ENCODE data around the gene GTPBP2.

The GTPBP2 gene

GRCh38 chr6:43673444-43674084, 44.5 kb upstream of the GTPBP2 start:
- H3K4me3 ChIP-seq (replicated peaks in 1 of 2; ENCODE audit: low read depth in 2 of 2, low read length in 2 of 2): no peak overlapping the region
- TF ChIP-seq, protein P1, sequence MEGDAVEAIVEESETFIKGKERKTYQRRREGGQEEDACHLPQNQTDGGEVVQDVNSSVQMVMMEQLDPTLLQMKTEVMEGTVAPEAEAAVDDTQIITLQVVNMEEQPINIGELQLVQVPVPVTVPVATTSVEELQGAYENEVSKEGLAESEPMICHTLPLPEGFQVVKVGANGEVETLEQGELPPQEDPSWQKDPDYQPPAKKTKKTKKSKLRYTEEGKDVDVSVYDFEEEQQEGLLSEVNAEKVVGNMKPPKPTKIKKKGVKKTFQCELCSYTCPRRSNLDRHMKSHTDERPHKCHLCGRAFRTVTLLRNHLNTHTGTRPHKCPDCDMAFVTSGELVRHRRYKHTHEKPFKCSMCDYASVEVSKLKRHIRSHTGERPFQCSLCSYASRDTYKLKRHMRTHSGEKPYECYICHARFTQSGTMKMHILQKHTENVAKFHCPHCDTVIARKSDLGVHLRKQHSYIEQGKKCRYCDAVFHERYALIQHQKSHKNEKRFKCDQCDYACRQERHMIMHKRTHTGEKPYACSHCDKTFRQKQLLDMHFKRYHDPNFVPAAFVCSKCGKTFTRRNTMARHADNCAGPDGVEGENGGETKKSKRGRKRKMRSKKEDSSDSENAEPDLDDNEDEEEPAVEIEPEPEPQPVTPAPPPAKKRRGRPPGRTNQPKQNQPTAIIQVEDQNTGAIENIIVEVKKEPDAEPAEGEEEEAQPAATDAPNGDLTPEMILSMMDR (IDR thresholded peaks at IDR 0.05; ENCODE audit: low read depth, low read length): no peak
- DNase-seq (ENCODE audit: low read depth in 2 of 2): no peak

DNA sequence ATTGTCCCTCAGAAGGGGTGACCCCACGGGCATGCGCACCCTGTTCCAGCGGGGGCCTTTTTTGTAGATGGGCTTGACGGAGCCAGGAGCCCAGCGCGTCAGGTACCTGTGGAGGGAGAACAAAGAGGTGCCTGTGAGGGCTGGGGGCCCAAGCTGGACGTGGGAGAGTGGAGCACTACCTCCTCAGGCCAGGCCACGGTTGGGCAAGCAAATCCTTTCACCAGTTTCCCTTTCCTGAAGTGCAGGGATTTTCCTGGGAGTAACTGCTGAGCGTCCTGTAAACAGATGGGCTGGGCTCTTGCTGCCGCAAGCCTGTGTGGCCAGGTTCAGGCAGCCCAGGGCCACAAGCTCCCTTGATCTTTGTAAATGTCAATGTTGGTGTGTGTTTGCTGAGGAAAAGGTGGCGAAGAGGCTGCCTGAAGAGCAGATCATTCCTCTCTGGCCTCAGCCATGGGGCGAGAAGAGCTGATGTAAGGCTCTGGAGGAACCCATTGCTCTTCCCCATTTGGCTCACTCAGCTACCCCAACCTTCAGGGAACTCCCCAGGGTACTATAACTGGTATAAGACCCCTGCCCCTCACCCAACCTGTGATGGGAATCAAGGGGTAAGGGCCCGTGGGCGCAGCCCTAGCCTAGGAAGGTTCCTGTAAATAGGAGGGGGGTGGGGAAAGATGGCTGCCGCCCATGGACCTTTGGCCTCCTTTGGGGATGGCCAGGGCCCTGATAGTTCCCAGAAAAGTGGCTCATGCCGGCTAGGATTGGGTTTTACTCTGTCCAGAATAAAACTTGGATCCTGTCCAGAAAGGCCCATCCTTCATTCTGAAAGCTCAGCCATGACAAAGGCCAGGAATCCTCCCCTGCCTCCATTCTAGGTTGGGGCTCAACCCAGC, 43.0 kb upstream of the GTPBP2 start:
- TF ChIP-seq, protein P1 (IDR thresholded peaks at IDR 0.05; ENCODE audit: low read depth, low read length): no peak
- no peak overlapping the region for H3K4me3 ChIP-seq (replicated peaks in 1 of 2; ENCODE audit: low read depth in 2 of 2, low read length in 2 of 2)
- DNase-seq (ENCODE audit: low read depth in 2 of 2): no peak

- no peak for DNase-seq (ENCODE audit: low read depth in 2 of 2)
- TF ChIP-seq, protein P1 (IDR thresholded peaks at IDR 0.05; ENCODE audit: low read depth, low read length): no peak
- H3K4me3 ChIP-seq (replicated peaks in 1 of 2; ENCODE audit: low read depth in 2 of 2, low read length in 2 of 2): no peak overlapping the region
These were observed 42.1 kb upstream of the GTPBP2 start for GRCh38 chr6:43671011-43671800.

DNA sequence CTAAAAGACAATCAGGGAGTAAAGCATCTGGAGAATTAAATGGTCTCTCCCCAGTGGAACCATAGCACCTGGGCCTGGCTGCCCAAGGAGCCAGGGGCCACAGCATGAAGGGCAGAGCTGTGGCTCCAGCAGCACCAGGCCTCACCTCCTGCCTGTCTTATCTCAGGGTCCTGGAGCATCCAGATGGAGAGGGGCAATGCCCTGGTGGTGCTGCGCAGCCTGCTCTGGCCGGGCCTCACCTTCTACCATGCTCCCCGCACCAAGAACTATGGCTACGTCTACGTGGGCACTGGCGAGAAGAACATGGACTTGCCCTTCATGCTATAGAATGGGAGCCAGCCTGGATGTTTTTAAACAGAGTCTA, 41.5 kb upstream of the GTPBP2 start:
- no peak overlapping the region for H3K4me3 ChIP-seq (replicated peaks in 1 of 2; ENCODE audit: low read depth in 2 of 2, low read length in 2 of 2)
- TF ChIP-seq, protein P1 (IDR thresholded peaks at IDR 0.05; ENCODE audit: low read depth, low read length): no peak
- DNase-seq (ENCODE audit: low read depth in 2 of 2): no peak

- TF ChIP-seq, protein P1 (IDR thresholded peaks at IDR 0.05; ENCODE audit: low read depth, low read length): no peak
- H3K4me3 ChIP-seq (replicated peaks in 1 of 2; ENCODE audit: low read depth in 2 of 2, low read length in 2 of 2): no peak overlapping the region
- DNase-seq (ENCODE audit: low read depth in 2 of 2): peak in 1 of 2 donors; percentile 58
These were observed 41.0 kb upstream of the GTPBP2 start for GRCh38 chr6:43669922-43670622.
